PC-9 (cell line): ENCODE measurements around the gene ASIC4. TPM values are rescaled to one million over a fixed set of nuclear protein-coding genes. Genes with fewer than 3 reads are reported as not detected.
A peak's percentile ranks its signal among the peaks of the same experiment; 100 is the strongest.

Experiments
- BruUV-seq: library from RNA; stranded (reverse); fragments of 400-500 nt; replicated peaks from 2 replicates; lab custom pipeline; 2021; lab: Mats Ljungman, UMichigan
- CTCF ChIA-PET: fragments of 300-600 bp; sonication (Branson Sonifier 250); formaldehyde crosslinking; loops from one replicate; lab custom pipeline; 2022; ENCODE audit warnings: antibody characterized with exemption; lab: Charles Lee
- POLR2A ChIA-PET: fragments of 300-600 bp; sonication (Branson Sonifier 250); formaldehyde crosslinking; loops from one replicate; lab custom pipeline; 2022; ENCODE audit warnings: antibody characterized with exemption; ENCODE audit not compliant: unreplicated experiment; lab: Charles Lee
- DNase-seq, 2 experiments: peaks; one replicate each; pipeline versions ENCODE4 v3.0.0 to v3.0.0-alpha.2; 2015 to 2022; ENCODE audit warnings: mixed read lengths in 1 of 2
- H2AFZ ChIP-seq: fragments of 200-600 bp; sonication (generic); 2 replicates; pipeline ENCODE4 v1.8.1; 2017; ENCODE audit warnings: antibody characterized with exemption
- H3F3A ChIP-seq: fragments of 200-600 bp; sonication (generic); 2 replicates; pipeline ENCODE4 v1.8.1; 2017; ENCODE audit warnings: antibody characterized with exemption, mild to moderate bottlenecking, low read depth; ENCODE audit not compliant: insufficient read depth
- H3K27ac ChIP-seq: fragments of 200-600 bp; sonication (generic); 2 replicates; pipeline ENCODE4 v1.6.1; 2016; ENCODE audit warnings: mixed run types
- H3K27me3 ChIP-seq: fragments of 200-600 bp; sonication (generic); 2 replicates; pipeline ENCODE4 v1.6.1; 2016; ENCODE audit warnings: low read depth, mixed run types; ENCODE audit not compliant: insufficient read depth
- H3K36me3 ChIP-seq: fragments of 200-600 bp; sonication (generic); 2 replicates; pipeline ENCODE4 v1.6.1; 2016; ENCODE audit warnings: low read depth, mixed run types
- H3K4me1 ChIP-seq: fragments of 200-600 bp; sonication (generic); replicated peaks from 2 replicates; pipeline ENCODE4 v1.6.1; 2016; ENCODE audit warnings: mixed run types; ENCODE audit not compliant: insufficient read depth
- H3K4me2 ChIP-seq: fragments of 200-600 bp; sonication (generic); 2 replicates; pipeline ENCODE4 v1.6.1; 2017; ENCODE audit warnings: mixed run types
- H3K4me3 ChIP-seq: fragments of 200-600 bp; sonication (generic); 2 replicates; pipeline ENCODE4 v1.6.1; 2016; ENCODE audit warnings: mixed run types
- H3K79me2 ChIP-seq: fragments of 200-600 bp; sonication (generic); 2 replicates; pipeline ENCODE4 v1.6.1; 2017; ENCODE audit warnings: low read depth, mixed run types
- H3K9me2 ChIP-seq: fragments of 200-600 bp; sonication (generic); 2 replicates; pipeline ENCODE4 v1.8.1; 2017; ENCODE audit warnings: mild to moderate bottlenecking; ENCODE audit not compliant: insufficient read depth
- H3K9me3 ChIP-seq: fragments of 200-600 bp; sonication (generic); 2 replicates; pipeline ENCODE4 v1.8.1; 2016; ENCODE audit warnings: low read depth; ENCODE audit not compliant: insufficient read depth
- H4K20me1 ChIP-seq: fragments of 200-600 bp; sonication (generic); 2 replicates; pipeline ENCODE4 v1.8.1; 2017; ENCODE audit not compliant: insufficient read depth
- EZH2 ChIP-seq: fragments of 200-600 bp; sonication (generic); IDR thresholded peaks from 2 replicates; pipeline ENCODE4 v1.8.0; 2017; ENCODE audit warnings: antibody characterized with exemption, low read depth
- intact Hi-C: fragments of 100-400 bp; cut with micrococcal nuclease; formaldehyde crosslinking; loops from one replicate; pipeline ENCODE4 v1.10.0; 2022; ENCODE audit not compliant: unreplicated experiment
- total RNA-seq: library from RNA; stranded (reverse); gene quantifications from 2 replicates; pipeline ENCODE4 v1.2.3, GENCODE V29; 2021
- TF ChIP-seq, protein P1 (sequence below): fragments of 200-600 bp; sonication (generic); conservative IDR thresholded peaks from 2 replicates; pipeline ENCODE4 v1.6.1; 2017; ENCODE audit warnings: mixed run types, antibody characterized with exemption, mild to moderate bottlenecking, moderate library complexity

The ASIC4 gene
- total RNA-seq, 1 experiment from 2014 or later, result 0.22 TPM

DNA sequence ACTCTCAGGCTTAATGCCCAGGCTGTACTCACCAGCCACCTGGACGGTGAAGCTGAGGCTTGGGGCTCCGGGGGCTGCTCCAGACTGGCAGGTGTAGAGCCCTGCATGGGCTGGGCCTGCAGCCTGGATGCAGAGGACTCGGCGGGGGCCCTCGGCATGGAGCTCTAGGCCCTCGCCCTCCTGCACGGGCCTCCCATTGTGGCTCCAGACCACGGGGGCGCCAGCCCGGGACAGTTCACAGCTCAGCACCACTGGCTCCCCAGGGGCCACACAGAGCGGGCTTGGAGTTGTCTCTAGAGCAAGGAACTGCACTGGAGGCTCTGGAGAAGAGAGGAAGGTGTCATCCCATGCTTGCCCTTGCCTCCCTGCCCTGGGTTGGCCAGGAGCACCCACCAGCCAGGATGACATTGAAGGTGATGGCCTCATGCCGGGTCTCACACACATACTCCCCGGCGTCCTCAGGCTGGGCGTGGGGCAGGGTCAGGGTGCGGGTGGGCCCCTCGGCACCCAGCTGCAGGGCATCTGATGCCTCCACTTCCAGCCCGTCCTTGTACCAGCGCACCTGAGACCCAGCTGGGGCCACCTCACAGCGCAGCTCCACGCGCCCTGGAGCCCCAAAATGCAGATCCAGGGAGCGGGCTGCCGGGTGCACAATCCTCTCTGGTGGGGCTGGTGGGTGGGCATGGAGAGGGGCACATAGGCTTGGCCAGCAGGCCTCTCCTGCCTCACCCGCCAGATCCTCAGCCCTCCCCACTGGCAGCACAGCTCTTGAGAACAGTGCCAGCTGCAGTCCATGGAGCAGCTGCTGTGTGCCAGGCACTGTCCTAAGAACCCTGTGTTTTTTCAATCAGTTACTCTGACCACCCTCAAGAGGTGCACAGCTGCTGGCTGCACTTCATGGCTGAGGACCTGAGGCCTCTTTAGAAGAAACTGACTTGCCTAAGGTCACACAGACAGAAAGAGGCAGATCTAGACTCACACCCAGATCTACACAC, 43.8 kb downstream of the ASIC4 start:
- DNase-seq, result no peak
- intact Hi-C loops, result no loop called here
- no peaks in the 10 kb centered on the region for H3K9me3 ChIP-seq
- H3K79me2 ChIP-seq, result no peaks in the 10 kb centered on the region
- no peaks in the 10 kb centered on the region for H3K27me3 ChIP-seq
- no peaks in the 10 kb centered on the region for H3F3A ChIP-seq
- no peaks in the 10 kb centered on the region for H4K20me1 ChIP-seq
- no peak overlapping the region for H3K4me3 ChIP-seq
- H3K4me2 ChIP-seq, result no peak overlapping the region
- CTCF ChIA-PET, result no interaction called here
- no peaks in the 10 kb centered on the region for H3K36me3 ChIP-seq
- TF ChIP-seq EZH2, result no peak
- TF ChIP-seq, protein P1, sequence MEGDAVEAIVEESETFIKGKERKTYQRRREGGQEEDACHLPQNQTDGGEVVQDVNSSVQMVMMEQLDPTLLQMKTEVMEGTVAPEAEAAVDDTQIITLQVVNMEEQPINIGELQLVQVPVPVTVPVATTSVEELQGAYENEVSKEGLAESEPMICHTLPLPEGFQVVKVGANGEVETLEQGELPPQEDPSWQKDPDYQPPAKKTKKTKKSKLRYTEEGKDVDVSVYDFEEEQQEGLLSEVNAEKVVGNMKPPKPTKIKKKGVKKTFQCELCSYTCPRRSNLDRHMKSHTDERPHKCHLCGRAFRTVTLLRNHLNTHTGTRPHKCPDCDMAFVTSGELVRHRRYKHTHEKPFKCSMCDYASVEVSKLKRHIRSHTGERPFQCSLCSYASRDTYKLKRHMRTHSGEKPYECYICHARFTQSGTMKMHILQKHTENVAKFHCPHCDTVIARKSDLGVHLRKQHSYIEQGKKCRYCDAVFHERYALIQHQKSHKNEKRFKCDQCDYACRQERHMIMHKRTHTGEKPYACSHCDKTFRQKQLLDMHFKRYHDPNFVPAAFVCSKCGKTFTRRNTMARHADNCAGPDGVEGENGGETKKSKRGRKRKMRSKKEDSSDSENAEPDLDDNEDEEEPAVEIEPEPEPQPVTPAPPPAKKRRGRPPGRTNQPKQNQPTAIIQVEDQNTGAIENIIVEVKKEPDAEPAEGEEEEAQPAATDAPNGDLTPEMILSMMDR, result no peak
- H3K4me1 ChIP-seq, result no peaks in the 10 kb centered on the region
- H2AFZ ChIP-seq, result no peak overlapping the region
- no peaks in the 10 kb centered on the region for H3K9me2 ChIP-seq
- BruUV-seq, result no TSS peak
- POLR2A ChIA-PET, result no interaction called here
- H3K27ac ChIP-seq, result no peak overlapping the region

DNA sequence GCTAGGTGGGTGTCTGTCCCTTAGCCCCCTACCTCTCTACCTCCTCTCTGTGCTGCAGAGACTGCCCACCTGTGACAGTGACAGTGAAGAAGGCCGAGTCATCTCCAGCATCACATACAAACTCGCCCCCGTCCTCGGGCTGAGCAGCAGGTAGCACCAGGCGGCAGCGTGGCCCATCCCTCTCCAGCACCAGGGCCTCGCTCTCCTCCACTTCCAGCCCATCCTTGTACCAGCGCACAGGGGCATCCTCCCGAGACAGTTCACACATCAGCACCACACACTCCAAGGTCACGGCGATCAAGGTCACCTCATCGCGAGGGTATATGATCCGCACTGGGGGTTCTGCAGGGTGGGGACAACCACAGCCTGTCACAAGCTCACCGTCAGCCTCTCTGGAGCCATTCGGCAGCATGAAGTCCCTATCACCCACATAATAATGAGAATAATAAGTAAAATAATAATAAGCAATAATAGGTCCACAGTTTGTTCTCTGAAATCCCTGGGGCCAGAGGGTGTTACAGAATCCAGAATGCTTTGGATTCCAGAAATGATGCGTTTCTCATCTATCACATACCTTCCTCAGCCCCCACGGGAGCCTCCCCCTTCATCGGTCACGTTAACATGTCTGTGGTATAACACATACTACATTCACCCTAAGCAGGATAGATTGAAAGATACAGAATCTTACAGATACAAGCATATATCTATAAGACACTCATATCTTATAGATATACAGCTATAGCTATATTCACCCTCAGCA, 45.1 kb downstream of the ASIC4 start:
- H3K4me3 ChIP-seq, result no peak overlapping the region
- intact Hi-C loops, result no loop called here
- H3K4me1 ChIP-seq, result no peaks in the 10 kb centered on the region
- BruUV-seq, result TSS peak; percentile 19
- H3K27ac ChIP-seq, result no peak overlapping the region
- no peaks in the 10 kb centered on the region for H4K20me1 ChIP-seq
- no peaks in the 10 kb centered on the region for H3K36me3 ChIP-seq
- H3K9me3 ChIP-seq, result no peaks in the 10 kb centered on the region
- ChIA-PET POLR2A (interaction anchor here (0.6 kb wide), 1 partner anchor 60 kb away, joined by 5 read pairs; no protein-coding TSS in a partner anchor), CTCF (interaction anchor here (0.5 to 1.4 kb wide), 2 partner anchors 12 to 115 kb away, joined by 3 to 8 read pairs; partner anchors contain the start of gene OBSL1)
- no peaks in the 10 kb centered on the region for H3K27me3 ChIP-seq
- no peaks in the 10 kb centered on the region for H3F3A ChIP-seq
- H3K9me2 ChIP-seq, result no peaks in the 10 kb centered on the region
- TF ChIP-seq EZH2, result no peak
- TF ChIP-seq, protein P1, result no peak
- DNase-seq, result no peak
- H3K4me2 ChIP-seq, result no peak overlapping the region
- H2AFZ ChIP-seq, result no peak overlapping the region
- H3K79me2 ChIP-seq, result no peaks in the 10 kb centered on the region
